Measurements from ENCODE around the gene CDH4.

CDH4 gene

GRCh38 chr20:61762886-61763739 lies 511.1 kb downstream of the CDH4 start:
- DNase-seq = no peak

- no peak for DNase-seq
Measured at GRCh38 chr20:61763740-61764400, 511.8 kb downstream of the CDH4 start.

- no peak for DNase-seq
Measured at GRCh38 chr20:61764471-61765025, 512.5 kb downstream of the CDH4 start.

DNA sequence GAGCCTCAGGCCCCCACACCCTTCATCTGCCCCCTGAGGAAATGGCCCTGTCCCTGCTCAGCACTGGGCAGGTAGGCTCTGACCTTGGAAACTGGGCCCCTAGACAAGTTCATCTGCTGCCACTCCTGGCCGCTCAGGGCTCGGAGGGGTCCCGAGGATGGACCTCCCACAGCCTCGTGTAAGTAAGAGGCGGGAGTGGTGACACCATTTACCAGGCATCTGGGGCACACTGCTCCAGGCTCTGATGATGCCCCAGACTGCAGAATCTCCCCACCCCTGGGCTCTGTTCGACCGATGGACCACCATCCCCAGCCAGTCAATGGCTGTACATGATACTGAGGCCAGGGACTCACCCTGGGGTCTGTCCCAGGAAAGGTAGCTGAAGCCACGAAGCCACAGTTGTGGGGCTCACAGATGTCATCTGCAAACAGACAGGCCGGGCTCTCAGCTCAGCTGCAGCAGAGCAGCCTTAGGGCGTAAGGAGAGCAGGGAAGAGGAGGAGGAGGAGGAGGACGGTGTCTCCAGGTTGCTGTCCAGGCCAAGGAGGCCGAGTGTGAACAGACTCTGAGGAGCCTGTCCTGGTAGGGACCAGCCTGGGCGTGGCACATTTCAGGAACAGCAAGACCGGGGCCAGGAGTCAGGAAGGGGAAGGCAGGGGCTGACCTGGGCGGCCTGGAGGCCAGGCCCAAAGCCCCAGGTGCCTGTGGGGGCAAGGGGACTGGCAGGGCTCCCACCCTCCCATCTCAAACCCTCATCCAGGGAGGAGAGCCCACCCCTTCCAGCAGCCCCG lies 513.2 kb downstream of the CDH4 start:
- DNase-seq = no peak

GRCh38 chr20:61765871-61766654 lies 514.0 kb downstream of the CDH4 start:
- DNase-seq = no peak

GRCh38 chr20:61766921-61767610 lies 515.0 kb downstream of the CDH4 start:
- no peak for DNase-seq

- no peak for DNase-seq
Measured at GRCh38 chr20:61767761-61768494, 515.9 kb downstream of the CDH4 start.

- DNase-seq = no peak
Measured at GRCh38 chr20:61768571-61769285, 516.7 kb downstream of the CDH4 start.

DNA sequence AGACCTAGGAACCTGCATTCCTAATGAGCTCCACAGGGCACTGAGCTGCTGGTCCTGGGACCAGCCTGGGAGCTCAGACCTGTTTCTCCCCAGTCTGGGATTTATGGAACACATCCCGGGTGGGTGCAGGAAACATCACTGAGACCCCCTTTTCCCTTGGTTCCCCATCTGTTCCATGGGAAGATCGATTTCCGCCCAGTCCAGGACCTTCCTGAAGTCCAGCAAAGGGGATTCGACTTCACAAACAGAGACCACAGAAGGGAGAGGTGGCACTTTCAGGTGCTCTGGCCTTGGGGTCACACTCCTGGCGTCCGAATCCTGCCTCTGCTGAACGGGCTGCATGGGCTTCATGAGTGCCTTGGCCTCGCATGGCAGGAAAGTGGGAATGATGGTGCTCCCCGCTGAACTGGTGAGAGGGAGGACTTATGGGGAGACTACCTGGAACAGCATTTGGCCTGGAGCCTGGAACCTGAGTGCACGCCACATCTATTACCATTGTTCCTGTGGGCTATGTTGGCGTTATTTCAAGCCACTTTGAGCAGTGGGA lies 517.3 kb downstream of the CDH4 start:
- no peak for DNase-seq

- DNase-seq = no peak
Measured at GRCh38 chr20:61770113-61770585, 518.1 kb downstream of the CDH4 start.

DNA sequence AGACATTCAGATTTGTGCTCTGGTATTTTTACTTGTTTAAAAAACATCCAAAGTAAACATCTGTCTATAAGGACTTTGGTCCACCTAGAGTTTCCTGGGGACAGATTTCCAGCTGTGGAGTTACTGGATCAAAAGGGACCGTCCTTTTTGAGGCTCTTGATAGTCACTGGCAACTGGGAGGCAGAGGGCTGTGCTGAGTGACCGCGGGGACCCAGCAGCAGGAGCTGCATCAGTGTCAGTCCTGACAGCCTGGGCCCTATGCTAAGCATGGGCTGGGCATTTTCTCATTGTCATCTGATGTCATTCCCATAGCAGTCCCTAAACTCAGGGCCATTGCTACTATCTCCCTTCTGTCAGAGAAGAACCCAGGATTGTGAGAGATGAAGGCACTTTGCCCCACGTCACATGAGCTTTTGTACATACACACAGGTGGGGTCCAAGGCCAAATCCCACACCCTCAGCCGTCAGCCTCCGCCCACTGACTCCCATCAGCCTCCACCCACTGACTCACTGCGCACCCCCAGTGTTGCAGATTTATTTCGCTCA lies 519.8 kb downstream of the CDH4 start:
- no peak for DNase-seq

GRCh38 chr20:61772828-61773631 lies 521.0 kb downstream of the CDH4 start:
- DNase-seq = no peak

- DNase-seq = no peak
Measured at GRCh38 chr20:61773926-61774587, 522.0 kb downstream of the CDH4 start.

- DNase-seq = no peak
Measured at GRCh38 chr20:61775423-61775822, 523.4 kb downstream of the CDH4 start.

DNA sequence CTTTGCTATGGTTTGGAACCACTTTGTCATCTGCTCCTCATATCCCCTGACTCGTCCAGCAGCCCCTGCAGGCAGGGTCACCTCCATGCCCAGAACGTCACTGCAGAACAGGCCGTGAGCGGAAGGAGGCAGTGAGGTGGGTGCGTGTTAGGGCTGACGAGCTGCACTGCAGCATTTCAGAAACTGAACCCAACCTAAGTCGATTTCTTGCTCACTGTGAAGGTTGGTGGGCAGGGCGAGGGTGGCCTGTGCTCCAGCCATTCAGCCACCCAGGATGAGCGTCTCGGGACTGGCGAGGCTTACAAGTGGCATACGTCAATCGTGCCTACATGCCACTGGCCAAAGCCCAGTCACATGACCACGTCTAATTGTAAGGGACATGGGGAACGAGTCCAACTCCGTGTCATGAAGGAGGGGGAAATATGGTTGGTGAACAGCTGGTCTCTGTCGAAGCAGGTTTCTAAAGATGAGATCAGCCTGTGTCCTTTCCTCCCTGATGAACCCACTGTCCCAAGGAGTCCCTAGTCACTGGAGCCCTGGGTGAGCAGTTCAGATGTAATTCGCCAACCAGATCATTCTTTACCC lies 524.5 kb downstream of the CDH4 start:
- no peak for DNase-seq

DNA sequence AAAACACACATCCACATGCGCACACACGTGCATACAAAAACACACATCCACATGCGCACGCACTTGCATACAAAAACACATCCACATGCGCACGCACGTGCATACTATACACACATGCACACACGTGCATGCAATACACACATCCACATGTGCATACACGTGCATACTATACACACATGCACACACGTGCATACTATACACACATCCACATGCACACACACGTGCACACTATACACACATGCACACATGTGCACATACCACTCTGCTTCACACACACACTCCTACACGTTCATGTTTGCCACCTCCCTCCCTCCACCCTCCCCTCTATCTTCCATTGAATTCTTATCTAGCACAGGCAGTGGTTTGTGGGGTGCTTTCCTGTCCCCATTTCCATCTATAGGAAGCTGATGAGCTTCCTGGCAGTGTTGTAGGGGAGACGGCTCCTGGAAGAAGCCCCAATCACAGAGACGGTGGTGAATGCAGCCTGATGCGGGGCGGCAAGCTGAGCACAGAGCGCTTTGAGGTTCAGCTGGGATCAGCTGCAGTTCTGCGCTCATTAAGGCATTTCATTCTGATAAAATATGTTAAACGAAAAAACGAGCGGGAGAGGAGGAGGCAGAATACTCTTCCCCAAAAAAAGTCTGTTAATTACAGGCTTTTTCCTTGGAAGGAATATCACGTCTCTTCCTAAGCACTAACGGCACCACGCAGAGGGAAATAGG lies 525.9 kb downstream of the CDH4 start:
- no peak for DNase-seq

GRCh38 chr20:61778495-61778863 lies 526.4 kb downstream of the CDH4 start:
- no peak for DNase-seq
